Activated T-helper 1 cell treated with anti-CD3 and anti-CD28 coated beads, Interleukin-12 subunit alpha, Interleukin-12 subunit beta, Interleukin-2, Interleukin-4 antibody, amounts not matched to agents 30 ng/mL and 10 ng/mL and 1 ng/mL, durations not matched to agents 14 hours and 24 hours and 36 hours (primary cell): ENCODE measurements around the gene TBC1D1. TPM values are rescaled to one million over a fixed set of nuclear protein-coding genes. Genes with fewer than 3 reads are reported as not detected.

Source experiments
- DNase-seq: peaks from one replicate; pipeline ENCODE4 v3.0.0; 2021; ENCODE audit warnings: low spot score
- H3K27ac Mint-ChIP-seq: one replicate; pipeline ENCODE4 v1.8.0; 2021; ENCODE audit warnings: mild to moderate bottlenecking, mixed read lengths
- H3K27me3 Mint-ChIP-seq: one replicate; pipeline ENCODE4 v1.8.0; 2022; ENCODE audit warnings: mild to moderate bottlenecking, moderate library complexity, mixed read lengths; ENCODE audit not compliant: insufficient read depth
- H3K36me3 Mint-ChIP-seq: one replicate; pipeline ENCODE4 v1.8.0; 2021; ENCODE audit warnings: low read depth, mixed read lengths
- H3K4me1 Mint-ChIP-seq: one replicate; pipeline ENCODE4 v1.8.0; 2021; ENCODE audit warnings: low read depth, mixed read lengths
- H3K4me3 Mint-ChIP-seq: one replicate; pipeline ENCODE4 v1.8.0; 2021; ENCODE audit warnings: mild to moderate bottlenecking, moderate library complexity, mixed read lengths
- H3K9me3 Mint-ChIP-seq: one replicate; pipeline ENCODE4 v1.8.0; 2021; ENCODE audit warnings: mixed read lengths
- intact Hi-C: fragments of 100-400 bp; cut with micrococcal nuclease; formaldehyde crosslinking; loops from one replicate; pipeline ENCODE4 v1.15.1; 2024
- total RNA-seq: library from RNA; stranded (reverse); gene quantifications from 2 replicates; pipeline ENCODE4 v1.2.3, GENCODE V29; 2022

The TBC1D1 gene
- total RNA-seq, 1 donor from 2014 or later, result 52.6 TPM

- DNase-seq, result no peak
- H3K27ac Mint-ChIP-seq, result no peak overlapping the region
- peaks cover 7% of the 10 kb centered on the region for H3K4me1 Mint-ChIP-seq
- H3K4me3 Mint-ChIP-seq, result no peak overlapping the region
- peaks cover 7% of the 10 kb centered on the region for H3K36me3 Mint-ChIP-seq
- H3K27me3 Mint-ChIP-seq, result no peaks in the 10 kb centered on the region
- intact Hi-C loops, result no loop called here
- H3K9me3 Mint-ChIP-seq, result no peaks in the 10 kb centered on the region
Observed at GRCh38 chr4:37948542-37948941, 57.7 kb downstream of the TBC1D1 start.

- H3K27ac Mint-ChIP-seq, result no peak overlapping the region
- peaks cover 15% of the 10 kb centered on the region for H3K4me1 Mint-ChIP-seq
- DNase-seq, result no peak
- intact Hi-C loops, result no loop called here
- no peaks in the 10 kb centered on the region for H3K27me3 Mint-ChIP-seq
- H3K9me3 Mint-ChIP-seq, result peaks cover 7% of the 10 kb centered on the region
- no peak overlapping the region for H3K4me3 Mint-ChIP-seq
- H3K36me3 Mint-ChIP-seq, result peaks cover 7% of the 10 kb centered on the region
Observed at GRCh38 chr4:37949636-37950426, 58.9 kb downstream of the TBC1D1 start.

GRCh38 chr4:37951461-37952352, 60.8 kb downstream of the TBC1D1 start:
- peaks cover 8% of the 10 kb centered on the region for H3K4me1 Mint-ChIP-seq
- H3K27ac Mint-ChIP-seq, result no peak overlapping the region
- peaks cover 7% of the 10 kb centered on the region for H3K36me3 Mint-ChIP-seq
- DNase-seq, result no peak
- H3K9me3 Mint-ChIP-seq, result peaks cover 7% of the 10 kb centered on the region
- intact Hi-C loops, result no loop called here
- no peaks in the 10 kb centered on the region for H3K27me3 Mint-ChIP-seq
- H3K4me3 Mint-ChIP-seq, result no peak overlapping the region

GRCh38 chr4:37953156-37953555, 62.3 kb downstream of the TBC1D1 start:
- no peaks in the 10 kb centered on the region for H3K27me3 Mint-ChIP-seq
- H3K4me3 Mint-ChIP-seq, result no peak overlapping the region
- no peak overlapping the region for H3K27ac Mint-ChIP-seq
- peaks cover 7% of the 10 kb centered on the region for H3K36me3 Mint-ChIP-seq
- DNase-seq, result no peak
- peaks cover 8% of the 10 kb centered on the region for H3K4me1 Mint-ChIP-seq
- intact Hi-C loops, result no loop called here
- peaks cover 7% of the 10 kb centered on the region for H3K9me3 Mint-ChIP-seq

DNA sequence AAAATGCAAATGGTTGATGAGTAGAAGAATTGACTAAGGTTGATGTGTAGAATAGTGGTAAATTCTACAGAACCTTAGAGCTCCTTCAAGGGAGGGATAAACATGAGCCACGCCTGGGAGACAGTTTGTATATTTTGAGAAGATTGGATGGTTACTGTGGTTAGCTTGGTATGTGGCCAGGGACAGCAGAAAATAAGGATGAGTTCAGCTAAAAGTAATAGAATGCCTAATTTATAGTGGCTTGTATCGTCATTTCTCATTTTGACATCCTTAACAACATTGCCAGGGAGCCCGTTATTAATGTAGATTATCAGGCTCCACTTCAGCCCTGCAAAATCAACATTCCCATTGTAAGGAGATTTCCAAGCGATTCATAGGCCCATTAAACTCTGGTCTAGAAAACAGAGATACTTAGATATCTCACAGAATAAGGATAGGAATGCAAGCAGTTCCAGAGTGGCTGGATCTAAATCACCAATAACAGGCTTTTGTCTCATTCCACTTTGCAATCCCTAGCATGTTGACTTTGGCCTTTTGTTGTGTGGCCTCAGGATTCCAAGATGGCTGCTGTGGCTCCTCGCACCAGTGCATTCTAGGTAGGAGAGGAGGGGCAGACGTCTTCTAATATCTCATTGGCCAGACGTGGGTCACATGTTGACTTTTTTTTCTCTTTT, 62.9 kb downstream of the TBC1D1 start:
- no peaks in the 10 kb centered on the region for H3K27me3 Mint-ChIP-seq
- H3K27ac Mint-ChIP-seq, result no peak overlapping the region
- peaks cover 9% of the 10 kb centered on the region for H3K36me3 Mint-ChIP-seq
- DNase-seq, result no peak
- peaks cover 7% of the 10 kb centered on the region for H3K9me3 Mint-ChIP-seq
- H3K4me3 Mint-ChIP-seq, result no peak overlapping the region
- intact Hi-C loops, result loop anchor here (1.0 kb wide), 1 partner anchor 62 kb away; the partner anchor contains the start of gene TBC1D1
- peaks cover 8% of the 10 kb centered on the region for H3K4me1 Mint-ChIP-seq

GRCh38 chr4:37956941-37957340, 66.1 kb downstream of the TBC1D1 start:
- intact Hi-C loops, result no loop called here
- H3K9me3 Mint-ChIP-seq, result peaks cover 7% of the 10 kb centered on the region

GRCh38 chr4:37958932-37959331, 68.0 kb downstream of the TBC1D1 start:
- Mint-ChIP-seq H3K36me3 (peaks cover 2% of the 10 kb centered on the region), H3K27ac (no peak overlapping the region), H3K27me3 (no peaks in the 10 kb centered on the region), H3K4me1 (peaks cover 8% of the 10 kb centered on the region), H3K9me3 (peaks cover 7% of the 10 kb centered on the region), H3K4me3 (no peak overlapping the region)
- no peak for DNase-seq
- intact Hi-C loops, result no loop called here

More at GRCh38 chr4:37956941-37957340, 66.1 kb downstream of the TBC1D1 start:
- Mint-ChIP-seq H3K36me3 (peaks cover 5% of the 10 kb centered on the region), H3K4me3 (no peak overlapping the region), H3K27me3 (no peaks in the 10 kb centered on the region), H3K4me1 (peaks cover 8% of the 10 kb centered on the region), H3K27ac (no peak overlapping the region)
- no peak for DNase-seq

GRCh38 chr4:37960098-37960497, 69.2 kb downstream of the TBC1D1 start, which contains the start of gene PTTG2:
Gene PTTG2 (plus strand): TSS chr4:37960398. CDS start chr4:37960435, 37 bp downstream.
- intact Hi-C loops, result no loop called here
- peaks cover 2% of the 10 kb centered on the region for H3K36me3 Mint-ChIP-seq
- DNase-seq, result no peak
- no peaks in the 10 kb centered on the region for H3K27me3 Mint-ChIP-seq
- H3K27ac Mint-ChIP-seq, result no peak within 1 kb of the TSS
- H3K9me3 Mint-ChIP-seq, result no peaks in the 10 kb centered on the region
- H3K4me1 Mint-ChIP-seq, result no peaks in the 10 kb centered on the region
- no peak within 1 kb of the TSS for H3K4me3 Mint-ChIP-seq

DNA sequence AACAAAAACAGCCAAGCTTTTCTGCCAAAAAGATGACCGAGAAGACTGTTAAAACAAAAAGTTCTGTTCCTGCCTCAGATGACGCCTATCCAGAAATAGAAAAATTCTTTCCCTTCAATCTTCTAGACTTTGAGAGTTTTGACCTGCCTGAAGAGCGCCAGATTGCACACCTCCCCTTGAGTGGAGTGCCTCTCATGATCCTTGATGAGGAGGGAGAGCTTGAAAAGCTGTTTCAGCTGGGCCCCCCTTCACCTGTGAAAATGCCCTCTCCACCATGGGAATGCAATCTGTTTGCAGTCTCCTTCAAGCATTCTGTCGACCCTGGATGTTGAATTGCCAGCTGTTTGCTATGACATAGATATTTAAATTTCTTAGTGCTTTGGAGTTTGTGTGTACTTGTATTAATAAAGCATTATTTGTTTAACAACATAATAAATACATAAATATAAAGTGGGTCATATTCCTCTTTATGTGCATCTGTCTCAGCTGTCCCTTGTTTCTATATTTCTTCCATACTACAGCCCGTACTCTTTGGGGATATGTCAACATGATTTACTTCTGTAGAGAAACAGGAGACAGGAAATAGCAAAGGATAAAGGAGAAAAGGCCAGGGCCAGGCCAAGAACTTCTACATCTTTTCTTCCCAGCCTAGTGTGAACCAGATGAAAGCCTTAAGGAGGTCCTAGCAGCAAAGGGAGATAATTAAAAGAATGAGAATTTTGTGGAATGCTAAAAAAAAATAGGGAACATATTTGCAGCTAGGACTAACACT, 70.0 kb downstream of the TBC1D1 start:
- Mint-ChIP-seq H3K27me3 (no peaks in the 10 kb centered on the region), H3K4me3 (no peak overlapping the region), H3K9me3 (no peaks in the 10 kb centered on the region), H3K27ac (no peak overlapping the region), H3K36me3 (peaks cover 2% of the 10 kb centered on the region), H3K4me1 (no peaks in the 10 kb centered on the region)
- intact Hi-C loops, result no loop called here
- no peak for DNase-seq

- Mint-ChIP-seq H3K9me3 (no peaks in the 10 kb centered on the region), H3K4me3 (no peak overlapping the region), H3K36me3 (no peaks in the 10 kb centered on the region), H3K4me1 (peaks cover 10% of the 10 kb centered on the region), H3K27ac (no peak overlapping the region), H3K27me3 (no peaks in the 10 kb centered on the region)
- DNase-seq, result no peak
- intact Hi-C loops, result no loop called here
Observed at GRCh38 chr4:37964734-37965457, 74.0 kb downstream of the TBC1D1 start.

DNA sequence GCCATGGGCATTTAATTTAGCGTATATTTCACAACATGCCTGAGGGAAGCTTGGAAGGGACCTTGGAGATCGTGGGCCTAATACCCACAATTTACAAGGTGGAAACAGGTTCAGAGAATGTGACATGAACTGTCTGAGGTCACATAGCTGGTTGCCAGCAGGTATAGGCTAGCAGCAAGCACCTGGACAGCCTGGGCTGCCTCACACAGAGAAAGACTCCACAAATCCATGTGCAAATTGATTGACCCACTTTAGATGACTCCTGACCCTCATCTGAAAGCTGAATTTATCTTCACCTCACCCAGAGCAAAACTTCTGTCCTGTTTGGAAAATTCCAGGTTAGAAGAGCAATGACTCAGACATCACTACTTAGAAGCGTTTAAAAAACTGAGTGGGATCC, 75.2 kb downstream of the TBC1D1 start:
- peaks cover 12% of the 10 kb centered on the region for H3K4me1 Mint-ChIP-seq
- no peaks in the 10 kb centered on the region for H3K36me3 Mint-ChIP-seq
- H3K4me3 Mint-ChIP-seq, result no peak overlapping the region
- intact Hi-C loops, result no loop called here
- H3K27me3 Mint-ChIP-seq, result no peaks in the 10 kb centered on the region
- no peak overlapping the region for H3K27ac Mint-ChIP-seq
- no peak for DNase-seq
- no peaks in the 10 kb centered on the region for H3K9me3 Mint-ChIP-seq

DNA sequence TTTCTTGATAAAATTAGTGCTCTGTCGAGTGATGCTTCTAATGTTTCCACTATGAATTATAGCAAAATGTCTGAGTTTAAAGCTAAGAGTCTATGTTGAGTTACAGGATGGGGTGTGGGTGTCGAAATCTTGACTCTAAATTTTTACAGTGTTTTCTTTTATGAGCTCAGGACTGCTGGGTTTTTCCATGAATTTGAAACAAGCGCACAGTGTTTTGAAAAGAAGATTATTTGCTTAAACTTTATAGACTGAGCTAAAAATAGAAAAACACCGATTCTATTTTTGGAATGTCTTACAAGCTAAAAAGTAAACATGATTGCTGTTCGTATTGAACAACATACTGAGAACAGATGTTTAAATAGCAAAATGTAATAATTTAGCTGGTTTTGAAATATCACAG, 76.9 kb downstream of the TBC1D1 start:
- intact Hi-C loops, result no loop called here
- Mint-ChIP-seq H3K27me3 (no peaks in the 10 kb centered on the region), H3K27ac (no peak overlapping the region), H3K36me3 (peaks cover 2% of the 10 kb centered on the region), H3K4me3 (no peak overlapping the region), H3K9me3 (no peaks in the 10 kb centered on the region), H3K4me1 (peaks cover 15% of the 10 kb centered on the region)
- DNase-seq, result no peak
